GM19193 (cell line): ENCODE results near the gene NAV2.

Source experiments
- POLR2A ChIP-seq: IDR thresholded peaks from 4 replicates; pipeline ENCODE4 v1.6.1; 2011; ENCODE audit not compliant: insufficient read depth, insufficient read length; ENCODE audit errors: extremely low read depth

The NAV2 gene

DNA sequence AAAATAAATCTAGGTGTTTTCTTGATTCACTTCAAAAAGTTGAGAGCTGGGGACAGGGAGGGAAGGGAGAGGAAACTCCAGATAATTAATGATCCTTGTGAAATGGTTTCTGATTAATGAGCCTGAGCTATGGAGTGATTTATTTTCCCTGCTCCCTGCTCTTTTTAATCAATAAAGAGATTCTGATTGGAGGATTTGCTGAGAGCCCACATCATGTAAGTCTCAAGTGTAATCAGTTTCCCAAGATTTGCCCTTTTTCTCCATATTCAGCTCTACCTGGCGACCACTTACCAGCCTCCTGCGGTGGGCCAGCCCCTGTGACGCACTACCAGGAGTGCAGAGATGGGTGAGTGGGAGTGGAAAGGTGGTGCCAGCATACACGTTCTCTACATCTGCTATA is 114.0 kb downstream of the NAV2 start:
- no peak for TF ChIP-seq POLR2A

DNA sequence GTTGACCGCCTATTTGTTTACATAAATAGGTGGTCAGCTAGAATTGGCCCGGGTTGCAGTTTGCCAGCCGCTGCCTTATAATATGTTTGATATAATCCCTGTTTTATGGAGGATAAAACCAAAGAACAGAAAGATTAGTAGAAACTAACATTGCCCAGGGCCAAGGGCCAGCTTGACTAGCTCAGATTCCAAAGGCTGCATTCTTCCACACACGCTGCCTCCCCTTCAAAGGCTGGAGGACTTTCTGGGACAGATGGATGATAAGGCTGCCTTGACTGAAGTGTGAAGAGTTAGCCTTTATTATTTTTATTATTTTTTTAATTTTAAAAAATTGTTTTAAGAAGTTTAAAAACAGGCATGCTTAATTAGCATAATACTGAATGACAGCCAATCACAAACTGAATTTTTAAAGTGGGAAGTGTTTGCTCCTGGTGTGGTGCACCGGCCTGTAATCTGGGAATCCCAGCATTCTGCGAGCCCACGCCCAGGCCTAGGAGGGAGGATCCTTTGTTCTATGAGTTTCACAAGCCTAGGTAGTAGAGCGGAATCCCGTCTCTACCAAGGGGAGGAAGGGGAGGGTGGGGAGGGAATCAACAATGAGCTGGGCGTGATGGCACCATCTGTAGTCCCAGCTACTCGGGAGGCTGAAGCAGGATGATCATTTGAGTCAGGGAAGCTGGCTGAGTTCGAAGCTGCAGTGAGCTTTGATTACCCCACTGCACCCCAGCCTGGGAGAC is 114.9 kb downstream of the NAV2 start:
- no peak for TF ChIP-seq POLR2A

DNA sequence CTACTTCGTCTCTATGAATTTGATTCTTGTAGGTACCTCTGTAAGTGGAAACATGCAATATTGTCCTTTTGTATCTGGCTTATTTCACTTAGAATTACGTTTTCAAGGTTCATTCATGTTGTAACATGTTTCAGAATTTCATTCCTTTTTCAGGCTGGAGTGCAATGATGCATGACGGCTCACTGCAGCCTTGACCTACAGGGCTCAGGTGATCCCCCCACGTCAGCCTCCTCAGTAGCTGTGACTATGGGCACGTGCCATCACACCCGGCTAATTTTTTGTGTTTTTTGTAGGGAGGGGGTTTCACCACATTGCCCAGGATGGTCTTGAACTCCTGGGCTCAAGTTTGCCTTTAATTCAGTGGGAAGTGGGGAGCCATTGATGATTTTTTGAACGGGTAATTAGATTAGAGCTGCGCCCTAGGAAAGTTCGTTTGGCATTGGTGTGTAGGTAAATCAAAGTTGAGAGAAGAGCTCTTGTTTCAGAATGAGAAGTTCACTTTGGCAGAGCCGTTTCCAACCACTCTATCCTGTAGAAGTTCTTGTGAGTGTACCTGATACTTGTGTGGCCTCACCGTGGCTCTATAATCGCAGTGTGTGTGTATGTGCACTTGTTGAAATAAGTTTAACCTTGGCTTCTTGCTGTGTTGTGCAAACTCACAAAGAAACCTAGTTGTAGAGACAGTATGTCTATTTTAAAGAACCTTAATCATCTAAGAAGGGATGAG is 115.9 kb downstream of the NAV2 start:
- TF ChIP-seq POLR2A = no peak

DNA sequence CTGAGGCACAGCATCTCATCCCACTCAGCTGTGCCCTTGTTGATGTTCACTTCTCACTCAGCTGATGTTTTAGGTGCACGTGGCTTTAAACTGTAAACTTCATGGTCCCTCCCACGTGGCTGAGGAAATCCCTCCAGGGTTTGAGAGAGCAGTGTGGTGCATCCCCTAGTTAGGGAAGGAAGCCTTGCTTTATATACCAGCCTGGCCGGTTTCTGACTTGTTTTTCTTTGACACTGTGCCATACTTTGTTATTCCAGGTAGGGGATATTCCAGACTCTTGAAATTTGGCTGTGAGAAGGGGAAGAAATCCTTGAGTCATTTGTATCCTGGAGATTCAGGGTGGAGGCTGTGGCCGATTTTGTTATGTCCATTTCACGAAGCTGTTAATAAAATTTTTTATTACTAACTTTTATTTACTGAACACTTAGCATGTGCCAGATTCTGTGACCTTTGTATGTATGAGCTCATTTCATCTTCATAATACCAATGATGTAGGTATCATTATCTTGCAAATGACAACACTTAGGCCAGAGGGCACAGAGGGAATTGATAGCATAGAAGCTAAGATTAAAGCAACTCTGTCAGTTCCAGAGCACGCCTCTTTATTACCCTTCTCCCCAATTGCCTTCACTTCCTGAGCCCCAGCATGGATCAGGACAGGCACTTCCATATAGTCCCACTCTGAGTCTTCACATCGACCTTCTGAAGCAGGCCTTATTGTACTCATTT is 116.6 kb downstream of the NAV2 start:
- TF ChIP-seq POLR2A = no peak

DNA sequence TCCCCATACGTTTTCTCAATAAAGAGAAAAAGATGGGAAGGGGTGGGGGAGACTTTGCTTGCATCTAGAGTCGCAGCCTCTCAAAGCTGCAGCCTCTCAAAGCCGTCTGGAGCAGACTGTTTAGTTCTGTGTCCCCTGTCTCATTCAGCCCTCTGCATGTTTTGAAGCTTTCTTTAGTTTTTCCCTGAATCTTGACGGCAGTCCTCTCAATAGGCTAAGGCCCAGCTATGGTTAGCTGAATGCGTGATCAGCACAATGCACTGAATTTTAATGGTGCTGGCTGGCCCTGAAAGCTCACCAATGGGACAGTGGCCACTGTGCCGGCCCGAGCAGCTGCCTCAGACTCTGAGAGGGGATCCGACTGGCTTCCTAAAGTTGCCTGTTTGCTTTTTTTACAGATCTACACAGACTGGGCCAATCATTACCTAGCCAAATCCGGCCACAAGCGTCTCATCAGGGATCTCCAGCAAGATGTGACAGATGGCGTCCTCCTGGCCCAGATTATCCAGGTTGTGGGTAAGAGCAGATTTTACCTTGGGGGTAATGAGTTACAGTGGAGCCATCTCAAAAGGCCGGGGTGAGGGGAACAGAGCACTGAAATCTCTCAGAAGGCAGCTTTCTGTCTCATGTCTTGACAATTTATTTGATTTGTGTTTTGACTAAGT is 119.6 kb downstream of the NAV2 start:
- no peak for TF ChIP-seq POLR2A

DNA sequence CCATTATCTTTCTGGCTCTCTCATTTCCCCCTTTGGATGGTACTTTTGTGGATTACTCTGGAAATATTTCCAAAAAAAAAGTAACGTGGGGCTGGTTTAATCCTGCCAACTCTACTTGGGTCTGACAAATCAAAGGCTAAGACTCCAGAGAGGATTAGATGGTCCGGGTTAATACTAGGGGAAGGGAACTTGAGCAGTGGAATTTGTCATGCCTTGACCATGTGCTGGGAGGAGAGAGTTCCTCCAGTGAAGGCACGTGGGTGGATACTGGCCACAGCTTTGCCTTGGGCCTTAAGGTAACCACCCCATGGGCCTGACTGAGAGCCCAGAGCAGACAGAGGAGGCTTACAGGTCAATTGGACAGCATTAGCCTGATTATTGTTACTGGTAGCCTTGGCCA is 120.3 kb downstream of the NAV2 start:
- TF ChIP-seq POLR2A = no peak

DNA sequence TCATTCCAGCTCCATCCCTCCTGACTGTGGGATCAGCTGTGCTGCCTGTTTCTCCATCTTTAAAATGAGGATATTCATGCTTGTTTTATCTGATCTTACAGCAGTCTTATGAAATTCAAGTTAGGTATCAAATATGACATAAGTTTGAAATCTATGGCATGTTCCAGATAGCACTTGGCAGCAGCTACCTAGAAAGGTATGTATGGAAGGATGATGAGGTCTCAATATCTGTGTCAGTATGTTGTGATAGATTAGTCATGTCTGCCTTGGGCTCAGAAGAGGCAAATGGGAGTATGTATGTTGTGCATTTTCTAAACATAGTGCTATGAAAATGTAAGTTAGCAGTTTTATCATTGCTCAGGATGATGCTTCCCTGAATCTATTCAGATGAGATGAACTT is 122.1 kb downstream of the NAV2 start:
- TF ChIP-seq POLR2A = no peak

DNA sequence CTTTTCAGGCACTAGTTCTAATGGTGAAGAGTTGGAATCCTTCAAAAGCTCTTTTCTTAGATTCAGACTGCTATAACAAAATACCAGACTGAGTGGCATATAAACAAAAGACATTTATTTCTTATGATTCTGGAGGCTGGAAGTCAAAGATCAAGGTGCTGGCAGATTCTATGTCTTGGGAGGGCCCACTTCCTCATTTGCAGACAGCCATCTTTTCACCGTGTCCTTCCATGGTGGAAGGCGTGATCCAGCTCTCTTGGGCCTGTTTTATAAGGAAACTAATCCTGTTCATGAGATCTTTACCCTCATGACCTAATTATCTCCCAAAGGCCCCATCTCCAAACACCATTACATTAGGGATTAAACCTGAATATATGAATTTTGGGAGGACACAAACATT is 124.0 kb downstream of the NAV2 start:
- TF ChIP-seq POLR2A = no peak

DNA sequence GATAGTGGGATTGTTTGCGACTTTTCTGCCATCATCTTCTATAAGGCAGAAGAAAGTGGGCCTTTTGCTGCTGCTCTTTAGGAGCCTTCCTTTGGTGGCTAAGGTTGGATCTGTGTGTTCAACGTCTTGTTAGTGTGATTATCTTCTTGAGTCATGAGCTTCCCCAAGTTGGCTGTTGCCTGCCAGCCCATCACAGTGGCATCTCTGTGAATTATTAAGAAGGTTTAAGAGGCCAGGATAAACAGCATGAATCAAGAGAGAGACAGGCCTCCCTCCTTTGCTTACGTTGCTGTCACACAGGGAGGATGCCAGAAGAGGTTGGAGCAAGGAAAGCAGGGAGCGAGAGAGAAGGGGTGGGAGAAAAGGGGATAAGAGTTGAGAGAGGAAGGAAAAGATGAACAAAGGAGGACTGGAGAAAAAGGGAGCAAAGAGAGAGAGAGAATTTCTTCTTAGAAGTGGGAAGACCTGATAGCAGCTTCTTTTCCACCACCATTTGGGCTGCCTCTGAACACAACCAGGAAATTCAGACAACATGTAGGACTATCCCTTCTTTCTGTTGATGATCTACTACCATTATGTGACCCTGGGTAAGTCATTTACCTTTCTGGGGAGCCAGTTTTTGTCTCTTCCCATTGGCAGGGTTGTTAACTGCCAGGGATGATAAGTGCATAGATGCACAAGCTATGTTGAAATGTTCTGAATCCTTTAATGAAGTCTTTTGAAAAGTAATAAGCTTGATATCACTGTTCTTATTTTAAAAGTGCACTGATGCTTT is 126.5 kb downstream of the NAV2 start:
- no peak for TF ChIP-seq POLR2A

DNA sequence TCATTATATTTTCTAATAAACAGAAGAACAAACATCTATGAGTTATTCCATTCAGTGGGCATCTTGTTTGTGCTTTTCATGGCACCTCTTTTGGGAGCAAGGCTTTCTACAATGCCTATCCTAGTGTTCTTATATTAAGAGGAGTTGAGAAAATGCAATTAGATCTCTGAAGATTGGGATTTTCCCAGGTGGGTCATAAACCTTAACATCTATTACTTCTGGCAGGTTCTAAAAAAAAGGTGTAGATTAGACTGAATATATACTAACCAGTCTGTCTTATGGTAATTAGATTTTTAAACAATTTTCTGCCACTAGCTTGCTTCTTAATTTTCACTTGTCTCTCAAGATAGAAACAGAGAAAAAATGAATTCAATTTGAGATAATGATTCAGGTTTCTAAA is 128.3 kb downstream of the NAV2 start:
- no peak for TF ChIP-seq POLR2A

DNA sequence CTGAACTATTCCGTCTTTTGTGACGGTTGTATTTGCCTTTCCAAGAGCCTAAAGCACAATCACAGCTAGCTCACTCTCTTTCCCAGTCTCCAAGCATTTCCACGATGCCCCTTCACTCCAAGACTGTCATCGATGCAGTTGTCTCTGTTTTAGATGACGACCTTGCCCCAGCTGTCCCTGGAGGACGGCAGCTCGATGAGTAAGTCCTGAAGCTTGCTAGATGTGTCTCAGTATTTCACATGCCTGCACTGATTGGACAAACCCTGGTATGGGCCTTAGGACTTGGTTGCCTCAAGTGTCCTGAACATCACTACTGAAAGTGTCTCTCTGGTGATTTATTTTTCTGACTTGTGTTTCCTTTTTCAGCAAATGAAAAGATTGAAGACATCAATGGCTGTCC is 129.9 kb downstream of the NAV2 start:
- no peak for TF ChIP-seq POLR2A

DNA sequence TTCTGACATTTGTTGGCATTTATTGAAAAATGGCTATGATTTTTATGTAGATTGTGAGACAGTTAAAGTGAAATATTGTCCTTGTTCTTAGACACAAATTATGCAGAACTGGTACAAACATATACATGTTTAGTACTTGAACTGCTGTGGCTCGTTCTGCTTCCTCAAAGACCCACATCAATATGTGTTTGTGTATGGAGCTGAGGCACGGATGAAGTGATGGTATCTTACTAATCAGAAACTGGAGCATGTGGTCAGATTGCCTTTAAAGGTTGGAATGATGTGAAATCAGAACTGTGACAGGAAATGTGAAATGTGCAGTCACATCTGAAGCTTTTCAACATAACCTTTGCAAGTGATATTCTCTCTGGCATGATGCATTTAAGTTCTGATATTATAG is 130.4 kb downstream of the NAV2 start:
- no peak for TF ChIP-seq POLR2A

DNA sequence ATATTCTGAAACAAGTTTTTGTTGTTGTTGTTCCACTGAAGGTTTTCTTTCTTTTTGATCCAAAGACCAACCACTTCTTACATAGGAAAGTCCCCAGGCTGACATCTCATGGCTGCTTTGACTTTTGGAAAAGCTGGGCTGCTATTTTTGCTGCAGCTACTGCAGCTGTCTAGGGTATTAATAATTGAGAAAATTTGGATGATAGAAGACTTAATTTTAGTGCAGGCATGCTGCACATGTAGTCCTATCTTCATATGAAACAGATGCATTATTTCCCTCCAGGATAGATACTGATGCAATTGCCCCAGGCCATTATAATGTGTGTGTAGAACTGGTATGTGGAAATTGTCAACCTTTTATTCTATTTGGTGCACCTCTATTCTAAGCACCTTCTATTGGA is 131.4 kb downstream of the NAV2 start:
- TF ChIP-seq POLR2A = no peak

DNA sequence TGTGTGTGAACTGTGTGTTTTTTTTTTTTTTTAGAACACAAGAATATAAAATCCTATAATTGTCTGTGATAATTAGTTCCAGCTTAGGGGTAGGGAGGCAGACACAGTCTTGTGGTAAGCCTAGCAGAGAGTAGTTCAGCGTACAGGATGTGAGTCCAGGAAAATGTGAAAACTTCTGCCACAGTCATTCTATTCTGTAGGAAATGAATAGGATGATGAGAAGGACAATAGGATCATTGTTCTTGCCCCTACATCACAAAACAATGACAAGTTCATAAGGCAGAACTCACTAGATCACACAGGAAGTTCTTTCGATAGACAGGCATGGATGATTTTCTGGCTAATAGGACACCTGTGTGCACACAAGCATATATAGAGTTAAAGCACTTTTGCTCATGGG is 132.2 kb downstream of the NAV2 start:
- no peak for TF ChIP-seq POLR2A
